GDM1 (cell line): ENCODE data around the gene GHITM.

Experiments
- DNase-seq: peaks from one replicate; lab custom pipeline; 2025; lab: John Stamatoyannopoulos, UW

Gene GHITM

GRCh38 chr10:84201244-84201606, 61.9 kb downstream of the GHITM start:
- DNase-seq, result no peak

- no peak for DNase-seq
Measured at GRCh38 chr10:84201682-84202081, 62.4 kb downstream of the GHITM start.

GRCh38 chr10:84202349-84202748, 63.0 kb downstream of the GHITM start:
- no peak for DNase-seq
